ENCODE results near the gene FBXL16.

GRCh38 chr16:700684-701584 lies 4.7 kb downstream of the FBXL16 start:
- no peak for TF ChIP-seq CTCF (IDR thresholded peaks at IDR 0.05; ENCODE audit: low read length)
- TF ChIP-seq EZH2 (IDR thresholded peaks at IDR 0.05; ENCODE audit: borderline replicate concordance, low read length), result no peak

Data from OCI-LY1 (cell line).